HG03097 (cell line): Measurements from ENCODE around the gene NT5C1A.

Source experiments
- ATAC-seq: cut with Tn5 transposase; IDR thresholded peaks from one replicate; pipeline ENCODE4 v1.9.1; 2021; ENCODE audit not compliant: unreplicated experiment, low FRiP score

The NT5C1A gene

GRCh38 chr1:39639305-39640130 lies 32.4 kb downstream of the NT5C1A start, which contains the start of gene HEYL:
HEYL (minus strand) TSS chr1:39639643; CDS start chr1:39639625, 18 bp downstream.
- ATAC-seq, result no peak

- ATAC-seq, result no peak
Measured at GRCh38 chr1:39638965-39639304, 33.0 kb downstream of the NT5C1A start.

- ATAC-seq, result no peak
Measured at GRCh38 chr1:39637361-39637760, 34.5 kb downstream of the NT5C1A start.

- ATAC-seq, result no peak
Measured at GRCh38 chr1:39635871-39636210, 36.1 kb downstream of the NT5C1A start.

- ATAC-seq, result no peak
Measured at GRCh38 chr1:39635205-39635870, 36.6 kb downstream of the NT5C1A start.

- ATAC-seq, result no peak
Measured at GRCh38 chr1:39633422-39633821, 38.5 kb downstream of the NT5C1A start.

GRCh38 chr1:39632682-39633417 lies 39.1 kb downstream of the NT5C1A start:
- ATAC-seq, result no peak

GRCh38 chr1:39632323-39632681 lies 39.6 kb downstream of the NT5C1A start:
- ATAC-seq, result no peak

GRCh38 chr1:39631361-39632322 lies 40.3 kb downstream of the NT5C1A start:
- no peak for ATAC-seq

- ATAC-seq, result no peak
Measured at GRCh38 chr1:39628807-39629350, 43.0 kb downstream of the NT5C1A start.

- no peak for ATAC-seq
Measured at GRCh38 chr1:39626646-39627045, 45.3 kb downstream of the NT5C1A start.

GRCh38 chr1:39625462-39626273 lies 46.2 kb downstream of the NT5C1A start:
- ATAC-seq, result no peak

- ATAC-seq, result no peak
Measured at GRCh38 chr1:39625009-39625408, 46.9 kb downstream of the NT5C1A start.

GRCh38 chr1:39623053-39623452 lies 48.9 kb downstream of the NT5C1A start:
- no peak for ATAC-seq

- no peak for ATAC-seq
Measured at GRCh38 chr1:39622427-39622826, 49.5 kb downstream of the NT5C1A start.

- ATAC-seq, result no peak
Measured at GRCh38 chr1:39620659-39621165, 51.2 kb downstream of the NT5C1A start.

GRCh38 chr1:39617488-39618049 lies 54.3 kb downstream of the NT5C1A start:
- ATAC-seq, result no peak

GRCh38 chr1:39615086-39615673 lies 56.7 kb downstream of the NT5C1A start:
- no peak for ATAC-seq
